Omental fat pad (tissue), 4 donors: ENCODE data around the gene LGR6. TPM values are rescaled to one million over a fixed set of nuclear protein-coding genes. Genes with fewer than 3 reads are reported as not detected.

ENCODE experiments used
- ATAC-seq: fragments of 150-250 bp; one replicate; pipeline ENCODE4 v1.9.1; 2016; ENCODE audit warnings: mild to moderate bottlenecking, moderate library complexity; ENCODE audit not compliant: low FRiP score
- DNase-seq: peaks from one replicate; pipeline ENCODE4 v3.0.0-alpha.2; 2019; ENCODE audit warnings: low spot score
- CTCF ChIP-seq, 3 donors: fragments of 450-650 bp; IDR thresholded peaks; one replicate each; pipeline ENCODE4 v1.5.1; 2016 to 2017; ENCODE audit warnings: antibody characterized with exemption in 3 of 3, mild to moderate bottlenecking in 3 of 3, moderate library complexity in 2 of 3
- total RNA-seq, 4 donors: library from RNA; depleted of rRNA; stranded (reverse); fragments of >200 nt; gene quantifications; one replicate each; pipeline ENCODE4 v1.1.0, GENCODE V29; 2016

Gene LGR6
- total RNA-seq, 4 donors from 2014 or later: 0.28 to 0.32 TPM; not detected in 2

- DNase-seq (no peak), ATAC-seq (no peak)
- TF ChIP-seq CTCF (IDR thresholded peaks at IDR 0.05): no peak
Observed at GRCh38 chr1:202305168-202305567, 111.6 kb downstream of the LGR6 start.

GRCh38 chr1:202306535-202307345, 113.1 kb downstream of the LGR6 start:
- DNase-seq: no peak
- TF ChIP-seq CTCF (IDR thresholded peaks at IDR 0.05): no peak
- ATAC-seq: no peak

GRCh38 chr1:202310071-202310725, 116.6 kb downstream of the LGR6 start:
- DNase-seq (no peak), ATAC-seq (no peak)
- TF ChIP-seq CTCF (IDR thresholded peaks at IDR 0.05): no peak

DNA sequence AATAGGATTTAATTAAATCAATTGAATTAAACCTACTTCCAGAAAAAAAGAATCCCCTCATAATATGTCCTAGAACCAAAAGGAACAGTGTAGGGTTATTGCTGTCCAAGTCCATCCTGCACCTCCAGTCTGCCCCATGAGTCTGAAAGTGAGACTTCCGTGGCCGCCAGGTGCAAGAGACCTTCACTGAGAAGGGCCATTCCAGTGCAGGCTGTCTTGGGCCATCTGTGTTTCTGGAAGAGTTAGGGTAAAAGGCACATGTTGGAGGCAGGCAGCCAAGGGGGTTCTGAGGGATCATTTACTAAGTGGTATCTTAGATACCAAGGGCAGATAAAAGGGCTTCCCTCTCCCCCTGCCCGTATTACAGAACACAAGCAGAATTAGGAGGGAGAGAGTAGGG, 117.1 kb downstream of the LGR6 start:
- DNase-seq (no peak), ATAC-seq (no peak)
- TF ChIP-seq CTCF (IDR thresholded peaks at IDR 0.05): no peak

GRCh38 chr1:202311875-202312635, 118.5 kb downstream of the LGR6 start:
- no peak for DNase-seq
- no peak for TF ChIP-seq CTCF (IDR thresholded peaks at IDR 0.05)
- no peak for ATAC-seq

- peak; percentile 53 for DNase-seq
- peak; percentile 76 for ATAC-seq
- peak in 1 of 3 donors; percentile 44 for TF ChIP-seq CTCF (IDR thresholded peaks at IDR 0.05)
Observed at GRCh38 chr1:202315576-202316168, 122.1 kb downstream of the LGR6 start.
